ENCODE results near the gene ZNF503.

ZNF503 gene

DNA sequence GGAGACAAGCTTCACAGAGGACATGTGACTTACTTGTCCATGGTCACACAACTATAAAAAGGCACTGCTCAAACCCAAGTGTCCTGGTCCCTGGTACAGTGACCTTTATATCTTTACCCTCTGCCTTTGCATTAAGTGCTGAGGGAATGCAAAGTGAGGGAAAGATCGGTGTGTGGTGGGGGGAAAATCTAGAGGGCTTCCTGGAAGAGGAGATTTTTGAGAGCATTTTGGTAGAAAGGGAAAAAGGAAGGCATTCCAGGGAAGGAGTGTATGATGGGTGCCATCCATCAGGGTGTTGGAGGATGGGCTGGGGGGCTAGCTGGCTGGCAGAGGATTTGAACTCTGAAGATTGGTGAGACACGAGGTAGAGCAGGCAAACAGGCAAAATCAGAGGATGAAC lies 9.3 kb downstream of the ZNF503 start:
- no peak overlapping the region for H3K4me3 ChIP-seq (ENCODE audit: low read depth, low read length)
- TF ChIP-seq, protein P1, sequence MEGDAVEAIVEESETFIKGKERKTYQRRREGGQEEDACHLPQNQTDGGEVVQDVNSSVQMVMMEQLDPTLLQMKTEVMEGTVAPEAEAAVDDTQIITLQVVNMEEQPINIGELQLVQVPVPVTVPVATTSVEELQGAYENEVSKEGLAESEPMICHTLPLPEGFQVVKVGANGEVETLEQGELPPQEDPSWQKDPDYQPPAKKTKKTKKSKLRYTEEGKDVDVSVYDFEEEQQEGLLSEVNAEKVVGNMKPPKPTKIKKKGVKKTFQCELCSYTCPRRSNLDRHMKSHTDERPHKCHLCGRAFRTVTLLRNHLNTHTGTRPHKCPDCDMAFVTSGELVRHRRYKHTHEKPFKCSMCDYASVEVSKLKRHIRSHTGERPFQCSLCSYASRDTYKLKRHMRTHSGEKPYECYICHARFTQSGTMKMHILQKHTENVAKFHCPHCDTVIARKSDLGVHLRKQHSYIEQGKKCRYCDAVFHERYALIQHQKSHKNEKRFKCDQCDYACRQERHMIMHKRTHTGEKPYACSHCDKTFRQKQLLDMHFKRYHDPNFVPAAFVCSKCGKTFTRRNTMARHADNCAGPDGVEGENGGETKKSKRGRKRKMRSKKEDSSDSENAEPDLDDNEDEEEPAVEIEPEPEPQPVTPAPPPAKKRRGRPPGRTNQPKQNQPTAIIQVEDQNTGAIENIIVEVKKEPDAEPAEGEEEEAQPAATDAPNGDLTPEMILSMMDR (IDR thresholded peaks at IDR 0.05; ENCODE audit: low read depth, low read length), result no peak

DNA sequence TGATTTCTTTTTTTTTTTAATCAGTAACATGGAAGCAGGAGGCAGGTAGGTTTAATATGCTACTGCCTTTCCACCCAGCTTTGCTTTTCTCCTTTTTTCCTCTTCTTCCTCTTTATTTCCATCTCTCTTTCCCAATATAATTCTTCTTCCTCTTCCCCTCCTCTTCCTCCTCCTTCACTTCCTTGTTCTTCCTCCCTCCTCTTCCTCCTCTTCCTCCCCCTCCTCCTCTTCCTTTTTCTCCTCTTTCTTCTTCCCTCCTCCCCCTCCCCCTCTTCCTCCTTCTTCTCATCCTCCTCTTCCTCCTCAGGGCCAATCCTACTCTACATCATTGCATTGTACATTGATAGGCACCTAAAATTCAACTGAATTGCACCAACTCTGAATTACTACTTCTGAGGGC lies 11.4 kb downstream of the ZNF503 start:
- TF ChIP-seq, protein P1 (IDR thresholded peaks at IDR 0.05; ENCODE audit: low read depth, low read length), result no peak
- no peak overlapping the region for H3K4me3 ChIP-seq (ENCODE audit: low read depth, low read length)

DNA sequence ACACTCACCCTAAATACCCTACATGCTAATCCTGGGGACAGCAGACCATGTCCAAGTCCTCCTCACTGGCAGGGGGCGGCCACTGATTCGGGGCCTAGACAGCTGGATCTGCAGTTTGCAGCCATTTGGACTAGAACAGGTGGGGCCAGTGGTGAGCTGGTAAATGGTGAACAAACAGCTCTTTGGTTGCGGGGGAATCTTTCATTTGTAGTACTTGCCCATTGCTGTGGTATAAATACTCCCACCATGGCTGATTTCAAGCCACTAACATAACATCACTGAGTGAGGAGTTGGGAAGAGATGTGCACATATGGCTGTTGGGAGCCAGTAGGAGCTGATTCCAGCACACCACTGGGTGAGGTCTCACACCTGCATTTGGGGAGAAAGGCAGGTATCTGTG lies 13.5 kb downstream of the ZNF503 start:
- H3K4me3 ChIP-seq (ENCODE audit: low read depth, low read length), result no peak overlapping the region
- TF ChIP-seq, protein P1 (IDR thresholded peaks at IDR 0.05; ENCODE audit: low read depth, low read length), result no peak

DNA sequence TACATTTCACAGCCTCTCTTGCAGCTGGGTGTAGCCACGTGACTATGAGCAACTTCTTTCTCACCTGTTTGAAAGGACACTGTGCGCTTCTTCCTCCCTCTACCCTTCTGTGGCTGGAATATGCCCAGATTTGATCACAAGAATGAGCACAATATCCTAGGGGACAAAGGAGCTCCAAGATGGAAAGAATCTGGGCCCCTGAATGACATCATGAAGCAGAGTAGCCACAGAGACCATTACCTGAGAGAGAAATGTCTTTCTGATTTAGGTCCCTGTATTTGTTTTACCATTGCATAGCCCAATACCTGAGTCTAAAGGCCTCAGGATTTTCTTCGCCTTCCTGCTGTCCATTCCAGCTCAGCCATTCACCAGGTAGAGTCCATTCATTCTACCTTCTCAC lies 15.4 kb downstream of the ZNF503 start:
- no peak overlapping the region for H3K4me3 ChIP-seq (ENCODE audit: low read depth, low read length)
- TF ChIP-seq, protein P1 (IDR thresholded peaks at IDR 0.05; ENCODE audit: low read depth, low read length), result no peak

DNA sequence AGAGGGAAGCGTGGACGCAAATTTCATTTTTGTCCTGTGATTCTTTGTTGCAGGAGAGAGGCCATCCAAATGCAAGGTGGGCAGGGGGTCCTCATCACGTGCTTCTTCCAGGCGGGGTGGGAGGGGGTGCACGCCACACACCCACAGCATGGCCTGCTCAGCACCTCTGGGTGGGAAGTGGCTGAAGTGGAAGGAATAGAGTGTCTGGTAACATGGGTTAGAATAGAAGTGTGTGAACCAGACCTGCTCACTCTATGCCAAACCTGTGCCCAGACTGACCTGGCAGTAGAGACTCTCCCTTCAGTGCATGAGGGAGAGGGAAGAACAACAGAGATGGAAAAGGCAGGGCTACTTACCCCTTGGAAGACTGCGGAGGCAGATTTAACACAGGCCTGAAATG lies 21.7 kb downstream of the ZNF503 start:
- TF ChIP-seq, protein P1 (IDR thresholded peaks at IDR 0.05; ENCODE audit: low read depth, low read length), result no peak
- H3K4me3 ChIP-seq (ENCODE audit: low read depth, low read length), result no peak overlapping the region

DNA sequence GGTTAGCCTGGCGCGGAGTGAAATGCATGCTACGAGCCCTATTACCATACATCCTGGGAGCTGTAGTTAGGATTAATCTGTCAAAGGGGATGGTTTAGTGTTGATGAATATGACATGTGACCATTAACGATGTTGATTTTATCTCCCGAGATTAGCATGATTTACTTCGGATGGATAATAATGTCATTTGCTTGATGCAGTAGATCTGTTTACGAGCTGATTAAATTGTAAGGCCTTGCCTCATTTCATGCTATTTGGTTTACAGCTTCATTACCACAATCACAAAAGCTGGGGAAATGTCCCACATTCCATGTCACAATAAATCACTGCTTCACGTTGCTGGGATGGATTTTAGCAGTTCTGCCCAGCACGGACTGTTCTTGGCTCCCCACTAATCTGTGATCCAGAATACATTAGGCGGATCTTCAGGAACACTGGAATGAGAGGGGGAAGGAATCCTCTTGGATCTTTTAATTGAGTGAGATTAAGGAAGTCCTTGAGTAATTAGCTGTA lies 22.3 kb downstream of the ZNF503 start:
- H3K4me3 ChIP-seq (ENCODE audit: low read depth, low read length), result no peak overlapping the region
- TF ChIP-seq, protein P1 (IDR thresholded peaks at IDR 0.05; ENCODE audit: low read depth, low read length), result no peak

DNA sequence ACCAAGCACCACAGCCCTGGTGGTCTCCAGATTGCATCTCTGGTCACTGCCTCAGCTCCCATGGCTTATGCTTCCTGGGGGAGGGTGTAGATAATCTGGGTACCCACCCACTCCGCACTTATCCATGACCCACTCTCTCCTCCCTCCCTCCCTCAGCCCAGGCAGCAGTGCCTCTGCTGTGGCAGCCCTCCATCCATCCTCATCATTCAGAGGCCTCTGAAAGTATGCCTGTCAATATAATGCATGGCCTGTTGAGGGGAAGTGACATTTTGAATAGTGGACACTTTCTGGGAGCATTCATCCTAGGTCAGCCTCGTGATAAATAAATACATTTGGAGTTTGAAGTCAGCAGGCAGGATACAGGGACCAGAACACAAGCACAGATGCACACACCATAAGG lies 23.2 kb downstream of the ZNF503 start:
- TF ChIP-seq, protein P1 (IDR thresholded peaks at IDR 0.05; ENCODE audit: low read depth, low read length), result no peak
- H3K4me3 ChIP-seq (ENCODE audit: low read depth, low read length), result no peak overlapping the region
